ENCODE data around the gene LRRC39. TPM values are rescaled to one million over a fixed set of nuclear protein-coding genes. Genes with fewer than 3 reads are reported as not detected.

The LRRC39 gene
- total RNA-seq, 1 donor from 2014 or later = 0.57 TPM

DNA sequence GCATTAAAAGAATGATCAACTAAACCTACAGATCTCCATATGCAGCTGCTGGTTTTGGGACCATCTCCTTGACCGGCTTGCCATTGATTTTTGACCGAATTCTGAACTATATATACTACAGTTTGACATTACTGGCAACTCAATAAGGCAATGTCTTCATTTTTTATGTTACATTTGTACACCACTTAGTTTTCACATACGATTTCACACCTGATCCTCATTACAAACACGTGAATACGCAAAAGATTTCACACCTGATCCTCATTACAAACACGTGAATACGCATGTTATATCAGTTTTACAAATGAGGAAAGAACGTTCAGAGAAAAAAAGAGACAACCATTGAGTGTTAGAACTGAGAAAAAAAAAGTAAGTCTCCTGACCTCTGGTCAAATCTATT, 46.4 kb downstream of the LRRC39 start:
- Histone ChIP-seq H3K27ac (ENCODE audit: low read depth, low read length) (no peak overlapping the region), H4K20me1 (ENCODE audit: insufficient read depth, low read length) (no peaks in the 10 kb centered on the region), H3K4me2 (ENCODE audit: low read length) (peak overlapping the region; percentile 81), H3K9ac (ENCODE audit: low read length) (peak overlapping the region; percentile 85), H3K9me3 (ENCODE audit: insufficient read depth, low read depth, low read length) (no peaks in the 10 kb centered on the region), H3K36me3 (ENCODE audit: insufficient read depth, low read length) (no peaks in the 10 kb centered on the region), H3K79me2 (ENCODE audit: insufficient read depth, low read length) (peaks cover 81% of the 10 kb centered on the region), H3K4me3 (ENCODE audit: insufficient read depth, low read depth, low read length) (peak overlapping the region; percentile 96), H3K27me3 (ENCODE audit: insufficient read depth, low read length) (no peaks in the 10 kb centered on the region), H2AFZ (ENCODE audit: low read depth, low read length) (no peak overlapping the region), H3K4me1 (ENCODE audit: insufficient read depth, low read length) (peaks cover 3% of the 10 kb centered on the region)
- no peaks in the 10 kb centered on the region for H3K27me3 Mint-ChIP-seq (ENCODE audit: low read depth, unreplicated experiment)
- peaks cover 5% of the 10 kb centered on the region for H3K4me1 Mint-ChIP-seq (ENCODE audit: low read depth, unreplicated experiment)
- no peak overlapping the region for H3K27ac Mint-ChIP-seq (ENCODE audit: unreplicated experiment)
- TF ChIP-seq EZH2 (IDR thresholded peaks at IDR 0.05; ENCODE audit: insufficient read depth, low read length) = no peak
- TF ChIP-seq, protein P1, sequence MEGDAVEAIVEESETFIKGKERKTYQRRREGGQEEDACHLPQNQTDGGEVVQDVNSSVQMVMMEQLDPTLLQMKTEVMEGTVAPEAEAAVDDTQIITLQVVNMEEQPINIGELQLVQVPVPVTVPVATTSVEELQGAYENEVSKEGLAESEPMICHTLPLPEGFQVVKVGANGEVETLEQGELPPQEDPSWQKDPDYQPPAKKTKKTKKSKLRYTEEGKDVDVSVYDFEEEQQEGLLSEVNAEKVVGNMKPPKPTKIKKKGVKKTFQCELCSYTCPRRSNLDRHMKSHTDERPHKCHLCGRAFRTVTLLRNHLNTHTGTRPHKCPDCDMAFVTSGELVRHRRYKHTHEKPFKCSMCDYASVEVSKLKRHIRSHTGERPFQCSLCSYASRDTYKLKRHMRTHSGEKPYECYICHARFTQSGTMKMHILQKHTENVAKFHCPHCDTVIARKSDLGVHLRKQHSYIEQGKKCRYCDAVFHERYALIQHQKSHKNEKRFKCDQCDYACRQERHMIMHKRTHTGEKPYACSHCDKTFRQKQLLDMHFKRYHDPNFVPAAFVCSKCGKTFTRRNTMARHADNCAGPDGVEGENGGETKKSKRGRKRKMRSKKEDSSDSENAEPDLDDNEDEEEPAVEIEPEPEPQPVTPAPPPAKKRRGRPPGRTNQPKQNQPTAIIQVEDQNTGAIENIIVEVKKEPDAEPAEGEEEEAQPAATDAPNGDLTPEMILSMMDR (IDR thresholded peaks at IDR 0.05; ENCODE audit: insufficient read depth, low read depth, low read length) = no peak
- no peak for DNase-seq (ENCODE audit: low read depth)
- FAIRE-seq = no peak
- no peaks in the 10 kb centered on the region for H3K9me3 Mint-ChIP-seq (ENCODE audit: unreplicated experiment)
- no peaks in the 10 kb centered on the region for H3K36me3 Mint-ChIP-seq (ENCODE audit: low read depth, unreplicated experiment)
- peak overlapping the region; percentile 95 for H3K4me3 Mint-ChIP-seq (ENCODE audit: unreplicated experiment)

DNA sequence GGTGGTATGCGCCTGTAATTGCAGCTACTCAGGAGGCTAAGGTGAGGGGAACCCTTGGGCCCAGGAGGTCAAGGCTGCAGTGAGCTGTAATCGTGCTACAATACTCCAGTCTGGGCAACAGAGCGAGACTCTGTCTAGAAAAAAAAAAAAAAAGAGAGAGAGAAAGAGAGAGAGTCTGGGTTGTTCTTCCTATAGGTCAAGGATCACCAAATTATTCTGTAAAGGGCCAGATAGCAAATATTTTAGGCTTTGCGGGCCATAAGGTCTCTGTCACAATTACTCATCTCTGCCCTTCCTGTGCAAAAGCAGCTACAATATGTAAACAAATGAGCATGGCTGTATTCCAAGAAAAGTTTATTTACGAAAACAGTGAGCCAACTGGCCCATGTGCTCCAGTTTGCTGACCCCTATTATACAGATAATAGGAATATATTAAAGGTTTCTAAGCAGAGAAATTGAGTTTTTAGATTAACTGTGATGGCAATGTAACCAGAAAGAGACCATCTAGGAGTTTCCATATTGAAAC, 47.4 kb downstream of the LRRC39 start:
- Mint-ChIP-seq H3K27me3 (ENCODE audit: low read depth, unreplicated experiment) (no peaks in the 10 kb centered on the region), H3K36me3 (ENCODE audit: low read depth, unreplicated experiment) (no peaks in the 10 kb centered on the region), H3K27ac (ENCODE audit: unreplicated experiment) (no peak overlapping the region), H3K9me3 (ENCODE audit: unreplicated experiment) (no peaks in the 10 kb centered on the region), H3K4me3 (ENCODE audit: unreplicated experiment) (no peak overlapping the region), H3K4me1 (ENCODE audit: low read depth, unreplicated experiment) (peaks cover 5% of the 10 kb centered on the region)
- no peak overlapping the region for H3K4me2 ChIP-seq (ENCODE audit: low read length)
- H3K4me3 ChIP-seq (ENCODE audit: insufficient read depth, low read depth, low read length) = no peak overlapping the region
- FAIRE-seq (no peak), DNase-seq (ENCODE audit: low read depth) (no peak)
- no peaks in the 10 kb centered on the region for H3K9me3 ChIP-seq (ENCODE audit: insufficient read depth, low read depth, low read length)
- H3K27ac ChIP-seq (ENCODE audit: low read depth, low read length) = no peak overlapping the region
- H3K9ac ChIP-seq (ENCODE audit: low read length) = no peak overlapping the region
- TF ChIP-seq, protein P1 (IDR thresholded peaks at IDR 0.05; ENCODE audit: insufficient read depth, low read depth, low read length) = no peak
- no peak for TF ChIP-seq EZH2 (IDR thresholded peaks at IDR 0.05; ENCODE audit: insufficient read depth, low read length)
- peaks cover 80% of the 10 kb centered on the region for H3K79me2 ChIP-seq (ENCODE audit: insufficient read depth, low read length)
- H3K36me3 ChIP-seq (ENCODE audit: insufficient read depth, low read length) = no peaks in the 10 kb centered on the region
- no peaks in the 10 kb centered on the region for H3K27me3 ChIP-seq (ENCODE audit: insufficient read depth, low read length)
- H4K20me1 ChIP-seq (ENCODE audit: insufficient read depth, low read length) = no peaks in the 10 kb centered on the region
- H2AFZ ChIP-seq (ENCODE audit: low read depth, low read length) = no peak overlapping the region
- peaks cover 3% of the 10 kb centered on the region for H3K4me1 ChIP-seq (ENCODE audit: insufficient read depth, low read length)

DNA sequence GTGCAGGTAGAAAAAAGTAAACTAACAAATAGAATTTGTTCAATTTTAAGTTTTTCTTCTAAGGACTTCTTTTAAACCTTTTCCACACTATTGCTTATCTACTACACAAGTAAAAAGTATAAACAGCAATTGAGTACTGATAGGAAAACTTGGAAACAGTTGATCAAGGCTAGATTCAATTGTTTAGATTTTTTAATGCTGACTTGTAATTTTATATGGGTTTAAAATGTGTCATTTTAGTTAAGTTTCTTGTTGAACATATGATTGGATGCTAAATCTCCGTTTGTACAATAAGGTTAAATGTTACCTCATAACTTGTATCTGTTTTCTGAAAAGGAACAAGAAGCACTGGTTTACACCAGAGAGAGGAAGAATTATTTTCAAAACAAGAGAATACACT, 50.8 kb downstream of the LRRC39 start:
- no peaks in the 10 kb centered on the region for H3K9me3 ChIP-seq (ENCODE audit: insufficient read depth, low read depth, low read length)
- peaks cover 51% of the 10 kb centered on the region for H3K79me2 ChIP-seq (ENCODE audit: insufficient read depth, low read length)
- H3K27ac ChIP-seq (ENCODE audit: low read depth, low read length) = no peak overlapping the region
- no peaks in the 10 kb centered on the region for H3K27me3 ChIP-seq (ENCODE audit: insufficient read depth, low read length)
- H3K9ac ChIP-seq (ENCODE audit: low read length) = no peak overlapping the region
- Mint-ChIP-seq H3K27ac (ENCODE audit: unreplicated experiment) (no peak overlapping the region), H3K27me3 (ENCODE audit: low read depth, unreplicated experiment) (no peaks in the 10 kb centered on the region), H3K9me3 (ENCODE audit: unreplicated experiment) (no peaks in the 10 kb centered on the region), H3K36me3 (ENCODE audit: low read depth, unreplicated experiment) (no peaks in the 10 kb centered on the region), H3K4me1 (ENCODE audit: low read depth, unreplicated experiment) (no peaks in the 10 kb centered on the region), H3K4me3 (ENCODE audit: unreplicated experiment) (no peak overlapping the region)
- no peak overlapping the region for H2AFZ ChIP-seq (ENCODE audit: low read depth, low read length)
- H3K36me3 ChIP-seq (ENCODE audit: insufficient read depth, low read length) = no peaks in the 10 kb centered on the region
- DNase-seq (ENCODE audit: low read depth) (no peak), FAIRE-seq (no peak)
- no peak for TF ChIP-seq EZH2 (IDR thresholded peaks at IDR 0.05; ENCODE audit: insufficient read depth, low read length)
- TF ChIP-seq, protein P1 (IDR thresholded peaks at IDR 0.05; ENCODE audit: insufficient read depth, low read depth, low read length) = no peak
- H3K4me1 ChIP-seq (ENCODE audit: insufficient read depth, low read length) = peaks cover 3% of the 10 kb centered on the region
- no peak overlapping the region for H3K4me2 ChIP-seq (ENCODE audit: low read length)
- H3K4me3 ChIP-seq (ENCODE audit: insufficient read depth, low read depth, low read length) = no peak overlapping the region
- H4K20me1 ChIP-seq (ENCODE audit: insufficient read depth, low read length) = no peaks in the 10 kb centered on the region
